Measurements from ENCODE around the gene HUNK. TPM values are rescaled to one million over a fixed set of nuclear protein-coding genes. Genes with fewer than 3 reads are reported as not detected.

The HUNK gene
- total RNA-seq, 1 donor from 2014 or later, result 1.9 TPM

GRCh38 chr21:32046191-32046590 is 173.4 kb downstream of the HUNK start:
- TF ChIP-seq CTCF (IDR thresholded peaks at IDR 0.05), result no peak
- Histone ChIP-seq H3K27me3 (ENCODE audit: low read depth) (no peaks in the 10 kb centered on the region), H3K4me3 (no peak overlapping the region), H3K9me3 (no peaks in the 10 kb centered on the region), H3K4me1 (no peaks in the 10 kb centered on the region), H3K36me3 (no peaks in the 10 kb centered on the region), H3K27ac (no peak overlapping the region)
- DNase-seq (no peak), ATAC-seq (no peak)
- intact Hi-C loops (cut with DNase I), result no loop called here

- Histone ChIP-seq H3K36me3 (no peaks in the 10 kb centered on the region), H3K27me3 (ENCODE audit: low read depth) (no peaks in the 10 kb centered on the region), H3K4me3 (no peak overlapping the region), H3K4me1 (no peaks in the 10 kb centered on the region), H3K9me3 (peaks cover 14% of the 10 kb centered on the region), H3K27ac (no peak overlapping the region)
- no peak for TF ChIP-seq CTCF (IDR thresholded peaks at IDR 0.05)
- ATAC-seq, result no peak
- no peak for DNase-seq
- intact Hi-C loops (cut with DNase I), result no loop called here
These were observed 175.5 kb downstream of the HUNK start for GRCh38 chr21:32048353-32048752.

Other genes with a start within 250 kb of the HUNK start
- 160 TPM for gene SOD1, start 213.3 kb upstream of the HUNK start, total RNA-seq
- gene SCAF4, start 140.9 kb upstream of the HUNK start, total RNA-seq, result 33.4 TPM